Liver (tissue), 9 donors: ENCODE results near the gene STEAP3. TPM values are rescaled to one million over a fixed set of nuclear protein-coding genes. Genes with fewer than 3 reads are reported as not detected.
"Not testable (repeated sequence)": the region's sequence is repeated elsewhere in the genome, so short reads cannot be mapped to it uniquely, and the experiment has no call there.

Experiments
- DNase-seq: peaks from one replicate; pipeline ENCODE4 v3.0.0-alpha.2; 2017; ENCODE audit warnings: low spot score
- H3K27ac ChIP-seq, 2 donors: one replicate each; pipeline ENCODE4 v1.7.0; 2013; ENCODE audit warnings: inconsistent platforms in 2 of 2, low read length in 2 of 2, control low read depth in 1 of 2, low read depth in 1 of 2, mild to moderate bottlenecking in 1 of 2
- H3K27me3 ChIP-seq, 4 donors: one replicate each; pipeline versions ENCODE4 v1.6.1 to v1.7.0; 2013; ENCODE audit warnings: low read length in 3 of 4, inconsistent platforms in 1 of 4, mild to moderate bottlenecking in 1 of 4, moderate library complexity in 1 of 4; ENCODE audit not compliant: control insufficient read depth in 4 of 4, insufficient read depth in 4 of 4
- H3K36me3 ChIP-seq, 4 donors: one replicate each; pipeline versions ENCODE4 v1.6.1 to v1.7.0; 2013; ENCODE audit warnings: low read length in 3 of 4, mild to moderate bottlenecking in 3 of 4, low read depth in 1 of 4, moderate library complexity in 1 of 4; ENCODE audit not compliant: control insufficient read depth in 4 of 4, insufficient read depth in 3 of 4
- H3K4me1 ChIP-seq, 4 donors: one replicate each; pipeline versions ENCODE4 v1.6.1 to v1.7.0; 2013; ENCODE audit warnings: low read length in 3 of 4, mild to moderate bottlenecking in 3 of 4, moderate library complexity in 1 of 4; ENCODE audit not compliant: control insufficient read depth in 4 of 4, insufficient read depth in 4 of 4
- H3K4me3 ChIP-seq, 3 donors: one replicate each; pipeline versions ENCODE4 v1.6.1 to v1.7.0; 2013; ENCODE audit warnings: low read length in 3 of 3, control low read depth in 1 of 3, low read depth in 1 of 3, mild to moderate bottlenecking in 1 of 3
- H3K9ac ChIP-seq, 2 donors: one replicate each; pipeline ENCODE4 v1.7.0; 2013; ENCODE audit warnings: low read length in 2 of 2, mild to moderate bottlenecking in 2 of 2, moderate library complexity in 2 of 2, control low read depth in 1 of 2, low read depth in 1 of 2
- H3K9me3 ChIP-seq, 4 donors: one replicate each; pipeline versions ENCODE4 v1.6.1 to v1.7.0; 2013; ENCODE audit warnings: low read length in 3 of 4; ENCODE audit not compliant: control insufficient read depth in 4 of 4
- EGR1 ChIP-seq, 2 donors: IDR thresholded peaks; 2 replicates each; pipeline ENCODE4 v1.6.1; 2016 to 2018; ENCODE audit warnings: antibody characterized with exemption in 2 of 2, low read depth in 2 of 2
- FOXA1 ChIP-seq: IDR thresholded peaks from 2 replicates; pipeline ENCODE4 v1.6.1; 2016; ENCODE audit warnings: antibody characterized with exemption
- FOXA2 ChIP-seq: IDR thresholded peaks from 2 replicates; pipeline ENCODE4 v1.6.1; 2016; ENCODE audit warnings: antibody characterized with exemption
- GABPA ChIP-seq, 2 donors: IDR thresholded peaks in 1 of 2; conservative IDR thresholded peaks in 1 of 2; 2 replicates each; pipeline ENCODE4 v1.6.1; 2016; ENCODE audit warnings: antibody characterized with exemption in 2 of 2, mild to moderate bottlenecking in 1 of 2, moderate library complexity in 1 of 2
- HNF4A ChIP-seq, 2 donors: conservative IDR thresholded peaks; 2 replicates each; pipeline ENCODE4 v1.6.1; 2016; ENCODE audit warnings: antibody characterized with exemption in 2 of 2, mild to moderate bottlenecking in 2 of 2
- JUND ChIP-seq, 2 donors: IDR thresholded peaks; 2 replicates each; pipeline ENCODE4 v1.6.1; 2016; ENCODE audit warnings: antibody characterized with exemption in 2 of 2
- NR2F2 ChIP-seq: IDR thresholded peaks from 2 replicates; pipeline ENCODE4 v1.6.1; 2016; ENCODE audit warnings: antibody characterized with exemption
- RXRA ChIP-seq, 2 donors: IDR thresholded peaks; 2 replicates each; pipeline ENCODE4 v1.6.1; 2017 to 2018; ENCODE audit warnings: antibody characterized with exemption in 2 of 2, mild to moderate bottlenecking in 1 of 2
- SP1 ChIP-seq: IDR thresholded peaks from 2 replicates; pipeline ENCODE4 v1.6.1; 2018; ENCODE audit warnings: antibody characterized with exemption, mild to moderate bottlenecking
- YY1 ChIP-seq: IDR thresholded peaks from 2 replicates; pipeline ENCODE4 v1.6.1; 2016; ENCODE audit warnings: antibody characterized with exemption, mild to moderate bottlenecking
- WGBS: extraction: QIAGEN DNeasy Blood & Tissue Kit; methylation state at CpG from one replicate; pipeline ENCODE4 v1.1.7; 2013; 5-methylcytosine and 5-hydroxymethylcytosine counted together
- polyA plus RNA-seq, 2 donors: library from polyadenylated mRNA; stranded (reverse) in 1 of 2; unstranded in 1 of 2; fragments of 200-250 nt in 1 of 2; fragments of >200 nt in 1 of 2; fragmentation: Nextera tagmentation in 1 of 2; extraction: Ambion mirVana in 1 of 2; gene quantifications; one replicate each; pipeline versions ENCODE4 v1.2.1 to v1.2.3, GENCODE V29; 2013 to 2015
- total RNA-seq, 2 donors: library from RNA; depleted of rRNA; stranded (reverse); fragments of >200 nt; gene quantifications; one replicate each; pipeline ENCODE4 v1.2.3, GENCODE V29; 2014
- TF ChIP-seq, protein P1 (sequence below): fragments of 150-350 bp; IDR thresholded peaks from 2 replicates; pipeline ENCODE4 v1.5.1; 2017; ENCODE audit warnings: improper control_type of control experiment, low read depth, low read length; ENCODE audit not compliant: missing input control
- TF ChIP-seq, protein P2 (sequence below): IDR thresholded peaks from 2 replicates; pipeline ENCODE4 v1.6.1; 2016; ENCODE audit warnings: antibody characterized with exemption
- TF ChIP-seq, protein P3 (sequence below): IDR thresholded peaks from 2 replicates; pipeline ENCODE4 v1.6.1; 2016; ENCODE audit warnings: antibody characterized with exemption
- TF ChIP-seq, protein P4 (sequence below): IDR thresholded peaks from 2 replicates; pipeline ENCODE4 v1.6.1; 2016; ENCODE audit warnings: antibody characterized with exemption, mild to moderate bottlenecking
- TF ChIP-seq, protein P5 (sequence below): IDR thresholded peaks from 2 replicates; pipeline ENCODE4 v1.6.1; 2016; ENCODE audit warnings: antibody characterized with exemption
- donor health status: healthy.
- donor health status: healthy.
- donor health status: healthy.
- donor health status: healthy.
- donor health status: healthy.

STEAP3 gene
- total and polyA plus RNA-seq, 4 donors = 44.4 to 158 (median 113) TPM

DNA sequence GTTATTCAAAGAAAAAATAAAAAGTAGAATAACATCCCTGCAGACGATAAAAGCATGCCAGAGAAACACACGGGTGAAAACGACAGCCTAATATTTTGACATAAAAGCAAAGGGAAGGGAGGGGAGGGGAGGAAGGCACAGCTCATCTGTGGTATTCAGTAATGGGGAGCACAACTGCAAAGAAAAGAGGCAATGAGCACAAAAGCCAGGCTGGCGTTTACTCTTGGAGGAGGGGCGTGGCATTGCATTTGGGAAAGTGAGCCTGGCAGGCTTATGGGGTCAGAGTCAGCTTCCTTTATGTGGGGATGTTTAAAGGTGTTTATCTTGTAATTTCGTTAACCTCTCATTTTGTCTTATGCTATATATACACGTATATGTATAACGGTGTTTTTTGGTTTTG is 53.2 kb downstream of the STEAP3 start:
- no peak overlapping the region for H3K27ac ChIP-seq
- 84% methylated on average over 8 of the region's 8 CpGs for whole genome bisulfite sequencing
- no peaks in the 10 kb centered on the region for H3K4me1 ChIP-seq
- no peaks in the 10 kb centered on the region for H3K9me3 ChIP-seq
- DNase-seq = no peak
- H3K4me3 ChIP-seq = no peak overlapping the region
- H3K27me3 ChIP-seq = no peaks in the 10 kb centered on the region
- TF ChIP-seq, protein P1, sequence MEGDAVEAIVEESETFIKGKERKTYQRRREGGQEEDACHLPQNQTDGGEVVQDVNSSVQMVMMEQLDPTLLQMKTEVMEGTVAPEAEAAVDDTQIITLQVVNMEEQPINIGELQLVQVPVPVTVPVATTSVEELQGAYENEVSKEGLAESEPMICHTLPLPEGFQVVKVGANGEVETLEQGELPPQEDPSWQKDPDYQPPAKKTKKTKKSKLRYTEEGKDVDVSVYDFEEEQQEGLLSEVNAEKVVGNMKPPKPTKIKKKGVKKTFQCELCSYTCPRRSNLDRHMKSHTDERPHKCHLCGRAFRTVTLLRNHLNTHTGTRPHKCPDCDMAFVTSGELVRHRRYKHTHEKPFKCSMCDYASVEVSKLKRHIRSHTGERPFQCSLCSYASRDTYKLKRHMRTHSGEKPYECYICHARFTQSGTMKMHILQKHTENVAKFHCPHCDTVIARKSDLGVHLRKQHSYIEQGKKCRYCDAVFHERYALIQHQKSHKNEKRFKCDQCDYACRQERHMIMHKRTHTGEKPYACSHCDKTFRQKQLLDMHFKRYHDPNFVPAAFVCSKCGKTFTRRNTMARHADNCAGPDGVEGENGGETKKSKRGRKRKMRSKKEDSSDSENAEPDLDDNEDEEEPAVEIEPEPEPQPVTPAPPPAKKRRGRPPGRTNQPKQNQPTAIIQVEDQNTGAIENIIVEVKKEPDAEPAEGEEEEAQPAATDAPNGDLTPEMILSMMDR = no peak
- no peak for TF ChIP-seq GABPA (IDR thresholded peaks at IDR 0.05 in 1 of 2, conservative IDR thresholded peaks at IDR 0.05 in 1 of 2)
- TF ChIP-seq FOXA1 = no peak
- TF ChIP-seq, protein P2, sequence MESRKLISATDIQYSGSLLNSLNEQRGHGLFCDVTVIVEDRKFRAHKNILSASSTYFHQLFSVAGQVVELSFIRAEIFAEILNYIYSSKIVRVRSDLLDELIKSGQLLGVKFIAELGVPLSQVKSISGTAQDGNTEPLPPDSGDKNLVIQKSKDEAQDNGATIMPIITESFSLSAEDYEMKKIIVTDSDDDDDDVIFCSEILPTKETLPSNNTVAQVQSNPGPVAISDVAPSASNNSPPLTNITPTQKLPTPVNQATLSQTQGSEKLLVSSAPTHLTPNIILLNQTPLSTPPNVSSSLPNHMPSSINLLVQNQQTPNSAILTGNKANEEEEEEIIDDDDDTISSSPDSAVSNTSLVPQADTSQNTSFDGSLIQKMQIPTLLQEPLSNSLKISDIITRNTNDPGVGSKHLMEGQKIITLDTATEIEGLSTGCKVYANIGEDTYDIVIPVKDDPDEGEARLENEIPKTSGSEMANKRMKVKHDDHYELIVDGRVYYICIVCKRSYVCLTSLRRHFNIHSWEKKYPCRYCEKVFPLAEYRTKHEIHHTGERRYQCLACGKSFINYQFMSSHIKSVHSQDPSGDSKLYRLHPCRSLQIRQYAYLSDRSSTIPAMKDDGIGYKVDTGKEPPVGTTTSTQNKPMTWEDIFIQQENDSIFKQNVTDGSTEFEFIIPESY = no peak
- TF ChIP-seq YY1 = no peak
- TF ChIP-seq, protein P3, sequence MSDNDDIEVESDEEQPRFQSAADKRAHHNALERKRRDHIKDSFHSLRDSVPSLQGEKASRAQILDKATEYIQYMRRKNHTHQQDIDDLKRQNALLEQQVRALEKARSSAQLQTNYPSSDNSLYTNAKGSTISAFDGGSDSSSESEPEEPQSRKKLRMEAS = no peak
- no peak for TF ChIP-seq JUND (IDR thresholded peaks at IDR 0.05)
- TF ChIP-seq HNF4A (conservative IDR thresholded peaks at IDR 0.05) = no peak
- TF ChIP-seq, protein P4, sequence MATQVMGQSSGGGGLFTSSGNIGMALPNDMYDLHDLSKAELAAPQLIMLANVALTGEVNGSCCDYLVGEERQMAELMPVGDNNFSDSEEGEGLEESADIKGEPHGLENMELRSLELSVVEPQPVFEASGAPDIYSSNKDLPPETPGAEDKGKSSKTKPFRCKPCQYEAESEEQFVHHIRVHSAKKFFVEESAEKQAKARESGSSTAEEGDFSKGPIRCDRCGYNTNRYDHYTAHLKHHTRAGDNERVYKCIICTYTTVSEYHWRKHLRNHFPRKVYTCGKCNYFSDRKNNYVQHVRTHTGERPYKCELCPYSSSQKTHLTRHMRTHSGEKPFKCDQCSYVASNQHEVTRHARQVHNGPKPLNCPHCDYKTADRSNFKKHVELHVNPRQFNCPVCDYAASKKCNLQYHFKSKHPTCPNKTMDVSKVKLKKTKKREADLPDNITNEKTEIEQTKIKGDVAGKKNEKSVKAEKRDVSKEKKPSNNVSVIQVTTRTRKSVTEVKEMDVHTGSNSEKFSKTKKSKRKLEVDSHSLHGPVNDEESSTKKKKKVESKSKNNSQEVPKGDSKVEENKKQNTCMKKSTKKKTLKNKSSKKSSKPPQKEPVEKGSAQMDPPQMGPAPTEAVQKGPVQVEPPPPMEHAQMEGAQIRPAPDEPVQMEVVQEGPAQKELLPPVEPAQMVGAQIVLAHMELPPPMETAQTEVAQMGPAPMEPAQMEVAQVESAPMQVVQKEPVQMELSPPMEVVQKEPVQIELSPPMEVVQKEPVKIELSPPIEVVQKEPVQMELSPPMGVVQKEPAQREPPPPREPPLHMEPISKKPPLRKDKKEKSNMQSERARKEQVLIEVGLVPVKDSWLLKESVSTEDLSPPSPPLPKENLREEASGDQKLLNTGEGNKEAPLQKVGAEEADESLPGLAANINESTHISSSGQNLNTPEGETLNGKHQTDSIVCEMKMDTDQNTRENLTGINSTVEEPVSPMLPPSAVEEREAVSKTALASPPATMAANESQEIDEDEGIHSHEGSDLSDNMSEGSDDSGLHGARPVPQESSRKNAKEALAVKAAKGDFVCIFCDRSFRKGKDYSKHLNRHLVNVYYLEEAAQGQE = no peak
- no peaks in the 10 kb centered on the region for H3K36me3 ChIP-seq
- no peak overlapping the region for H3K9ac ChIP-seq

DNA sequence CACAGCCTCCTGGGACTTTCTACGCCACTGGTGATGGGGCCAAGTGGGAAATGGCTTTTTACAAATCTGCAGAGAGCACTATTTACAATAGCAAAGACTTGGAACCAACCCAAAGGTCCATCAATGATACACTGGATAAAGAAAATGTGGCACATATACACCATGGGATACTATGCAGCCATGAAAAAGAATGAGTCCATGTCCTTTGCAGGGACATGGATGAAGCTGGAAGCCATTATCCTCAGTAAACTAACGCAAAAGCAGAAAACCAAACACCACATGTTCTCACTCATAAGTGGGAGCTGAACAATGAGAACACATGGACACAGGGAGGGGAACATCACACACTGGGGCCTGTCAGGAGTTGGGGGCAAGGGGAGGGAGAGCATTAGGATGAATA is 54.8 kb downstream of the STEAP3 start:
- not testable (repeated sequence) for H3K9ac ChIP-seq, H3K4me1 ChIP-seq, H3K4me3 ChIP-seq, H3K27ac ChIP-seq, H3K27me3 ChIP-seq, H3K9me3 ChIP-seq, H3K36me3 ChIP-seq, DNase-seq
- 88% methylated on average over 2 of the region's 2 CpGs for WGBS

DNA sequence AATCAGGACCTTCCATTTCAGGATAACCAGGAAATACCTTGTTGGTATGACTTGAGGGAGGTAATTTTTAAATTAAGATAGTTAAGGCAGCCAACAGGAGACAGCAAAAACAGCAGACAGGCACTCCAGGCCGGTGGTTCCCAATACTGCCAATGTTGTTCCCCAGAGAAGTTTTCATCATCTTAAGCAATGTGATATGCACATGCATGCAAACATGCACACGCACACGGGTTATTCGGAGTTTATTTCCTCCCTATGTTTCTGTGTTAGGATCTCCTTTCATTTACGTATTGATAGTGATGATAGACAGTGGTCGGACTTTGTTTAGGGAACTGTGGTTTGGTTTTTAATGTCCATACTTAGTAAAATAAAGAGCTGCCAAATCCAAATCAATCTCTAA is 55.3 kb downstream of the STEAP3 start:
- no peak overlapping the region for H3K27ac ChIP-seq
- 93% methylated on average over 6 of the region's 6 CpGs for WGBS
- peaks cover 0 to 5% (median under 1%) of the 10 kb centered on the region in 4 donors for H3K4me1 ChIP-seq
- H3K9ac ChIP-seq = no peak overlapping the region
- H3K27me3 ChIP-seq = no peaks in the 10 kb centered on the region
- H3K9me3 ChIP-seq = no peaks in the 10 kb centered on the region
- DNase-seq = no peak
- no peak overlapping the region for H3K4me3 ChIP-seq
- no peaks in the 10 kb centered on the region for H3K36me3 ChIP-seq
- TF ChIP-seq FOXA2 (no peak), EGR1 (IDR thresholded peaks at IDR 0.05; ENCODE audit: low read depth in 2 of 2) (no peak), SP1 (no peak), HNF4A (conservative IDR thresholded peaks at IDR 0.05) (no peak), NR2F2 (no peak), JUND (IDR thresholded peaks at IDR 0.05) (no peak), RXRA (IDR thresholded peaks at IDR 0.05) (no peak)
- TF ChIP-seq, protein P1 = no peak
- TF ChIP-seq, protein P3 = no peak
- TF ChIP-seq, protein P2 = no peak
- TF ChIP-seq, protein P5, sequence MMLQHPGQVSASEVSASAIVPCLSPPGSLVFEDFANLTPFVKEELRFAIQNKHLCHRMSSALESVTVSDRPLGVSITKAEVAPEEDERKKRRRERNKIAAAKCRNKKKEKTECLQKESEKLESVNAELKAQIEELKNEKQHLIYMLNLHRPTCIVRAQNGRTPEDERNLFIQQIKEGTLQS = no peak
